A549 (cell line): ENCODE measurements around the gene CARD19. TPM values are rescaled to one million over a fixed set of nuclear protein-coding genes. Genes with fewer than 3 reads are reported as not detected.
"Not testable (repeated sequence)": the region's sequence is repeated elsewhere in the genome, so short reads cannot be mapped to it uniquely, and the experiment has no call there.

ENCODE experiments used
- ATAC-seq, 2 experiments: fragments of 200-7000 bp in 1 of 2; fragments of >200 bp in 1 of 2; cut with Nextera tagmentation in 1 of 2; cut with Tn5 transposase in 1 of 2; 3 replicates each; pipeline versions ENCODE4 v1.8.0 to v1.9.1; 2018 to 2020; ENCODE audit warnings: mild to moderate bottlenecking in 1 of 2, moderate library complexity in 1 of 2
- CTCF ChIA-PET: fragments of 300-600 bp; sonication (Branson Sonifier 250); formaldehyde crosslinking; extraction: SDS; loops from one replicate; lab custom pipeline; 2021; ENCODE audit warnings: antibody characterized with exemption, inconsistent platforms; lab: Yijun Ruan, JAX
- POLR2A ChIA-PET: fragments of 350-600 bp; formaldehyde crosslinking; extraction: SDS; loops from one replicate; lab custom pipeline; 2021; ENCODE audit warnings: antibody characterized with exemption, inconsistent platforms; lab: Yijun Ruan, JAX
- DNase-seq, 2 experiments: peaks; one replicate each; pipeline versions ENCODE4 v3.0.0 to v3.0.0-alpha.2; 2011 to 2016; ENCODE audit warnings: low read depth in 1 of 2, low spot score in 1 of 2
- FAIRE-seq: peaks from 2 replicates; lab custom pipeline; 2011; peaks lifted over from hg19 to GRCh38; lab: Jason Lieb, UNC
- H3K27ac ChIP-seq, 2 experiments: fragments of >200 bp; sonication (Bioruptor Twin); formaldehyde crosslinking; 3 replicates each; pipeline ENCODE4 v1.5.1; 2016 to 2017
- H3K4me1 ChIP-seq: fragments of >200 bp; sonication (Bioruptor Twin); formaldehyde crosslinking; 3 replicates; pipeline ENCODE4 v1.6.1; 2016
- H3K4me2 ChIP-seq: fragments of >200 bp; sonication (Bioruptor Twin); formaldehyde crosslinking; 3 replicates; pipeline ENCODE4 v1.6.1; 2016
- H3K4me3 ChIP-seq: fragments of >200 bp; sonication (Bioruptor Twin); formaldehyde crosslinking; 3 replicates; pipeline ENCODE4 v1.5.1; 2016
- H3K9me3 ChIP-seq: fragments of >200 bp; sonication (Bioruptor Twin); formaldehyde crosslinking; 3 replicates; pipeline ENCODE4 v1.6.1; 2016
- CEBPB ChIP-seq, 2 experiments: fragments of >200 bp in 1 of 2; sonication (Bioruptor Twin) in 1 of 2; formaldehyde crosslinking in 1 of 2; IDR thresholded peaks; 2 replicates each; pipeline ENCODE4 v1.6.1; 2012 to 2016
- CHD4 ChIP-seq: fragments of 200-600 bp; sonication (generic); IDR thresholded peaks from 2 replicates; pipeline ENCODE4 v1.6.1; 2016; ENCODE audit warnings: antibody characterized with exemption, mild to moderate bottlenecking, borderline replicate concordance
- E2F6 ChIP-seq: IDR thresholded peaks from 2 replicates; pipeline ENCODE4 v1.6.1; 2012; ENCODE audit warnings: low read depth, borderline replicate concordance
- EHMT2 ChIP-seq: fragments of 200-600 bp; sonication (generic); IDR thresholded peaks from 2 replicates; pipeline ENCODE4 v1.6.1; 2016; ENCODE audit warnings: antibody characterized with exemption, low read depth, mild to moderate bottlenecking, moderate library complexity
- EP300 ChIP-seq, 2 experiments: fragments of >200 bp; sonication (Bioruptor Twin); formaldehyde crosslinking; IDR thresholded peaks; 2 replicates in 1 of 2; 3 replicates in 1 of 2; pipeline ENCODE4 v1.6.1; 2016 to 2017
- HDAC2 ChIP-seq: fragments of 200-600 bp; sonication (generic); IDR thresholded peaks from 2 replicates; pipeline ENCODE4 v1.6.1; 2016
- HEYL ChIP-seq: fragments of 250-450 bp; sonication (Bioruptor Pico); IDR thresholded peaks from 2 replicates; pipeline ENCODE4 v1.8.0; 2021; ENCODE audit warnings: mild to moderate bottlenecking, moderate library complexity
- HOXA7 ChIP-seq: fragments of 250-450 bp; sonication (Bioruptor Pico); IDR thresholded peaks from 2 replicates; pipeline ENCODE4 v1.5.0; 2020; ENCODE audit warnings: mild to moderate bottlenecking, moderate library complexity
- HOXB13 ChIP-seq: fragments of 250-450 bp; sonication (Bioruptor Pico); IDR thresholded peaks from 2 replicates; pipeline ENCODE4 v1.5.0; 2020; ENCODE audit warnings: low read depth, mild to moderate bottlenecking, moderate library complexity
- HOXB5 ChIP-seq: fragments of 250-450 bp; sonication (Bioruptor Pico); IDR thresholded peaks from 2 replicates; pipeline ENCODE4 v1.5.0; 2020; ENCODE audit warnings: mild to moderate bottlenecking, moderate library complexity
- MYC ChIP-seq: IDR thresholded peaks from 2 replicates; pipeline ENCODE4 v1.6.1; 2012; ENCODE audit warnings: mild to moderate bottlenecking, inconsistent platforms, low read length, improper control_type of control experiment, borderline replicate concordance
- RAD21 ChIP-seq, 2 experiments: fragments of >200 bp in 1 of 2; sonication (Bioruptor Twin) in 1 of 2; formaldehyde crosslinking in 1 of 2; IDR thresholded peaks in 1 of 2; conservative IDR thresholded peaks in 1 of 2; 2 replicates in 1 of 2; 3 replicates in 1 of 2; pipeline ENCODE4 v1.6.1; 2012 to 2018; ENCODE audit warnings: inconsistent platforms in 1 of 2
- RNF2 ChIP-seq: fragments of 200-600 bp; sonication (generic); IDR thresholded peaks from 2 replicates; pipeline ENCODE4 v1.6.1; 2016; ENCODE audit warnings: low read depth, mild to moderate bottlenecking, antibody characterized with exemption, moderate library complexity, borderline replicate concordance
- SMC3 ChIP-seq: fragments of >200 bp; sonication (Bioruptor Twin); formaldehyde crosslinking; IDR thresholded peaks from 3 replicates; pipeline ENCODE4 v1.6.1; 2018; ENCODE audit warnings: inconsistent platforms
- TFCP2L1 ChIP-seq: fragments of 250-450 bp; sonication (Bioruptor Pico); IDR thresholded peaks from 2 replicates; pipeline ENCODE4 v1.5.0; 2021; ENCODE audit warnings: mild to moderate bottlenecking
- TP53 ChIP-seq: fragments of 250-450 bp; sonication (Bioruptor Pico); IDR thresholded peaks from 2 replicates; pipeline ENCODE4 v1.5.0; 2021; ENCODE audit warnings: mild to moderate bottlenecking, moderate library complexity
- ZNF302 ChIP-seq: fragments of 250-450 bp; sonication (Bioruptor Pico); IDR thresholded peaks from 2 replicates; pipeline ENCODE4 v1.9.0; 2021; ENCODE audit warnings: inconsistent platforms, mild to moderate bottlenecking, moderate library complexity
- ZSCAN20 ChIP-seq: fragments of 250-450 bp; sonication (Bioruptor Pico); IDR thresholded peaks from 2 replicates; pipeline ENCODE4 v1.8.0; 2022; ENCODE audit warnings: mild to moderate bottlenecking, moderate library complexity
- WGBS: methylation state at CpG from one replicate; pipeline ENCODE4 v1.1.6; 2017; ENCODE audit errors: missing lambda C conversion rate; 5-methylcytosine and 5-hydroxymethylcytosine counted together
- polyA plus RNA-seq, 4 experiments: library from polyadenylated mRNA; depleted of rRNA in 3 of 4; stranded (reverse); fragments of >200 nt; fragmentation: RNase III in 1 of 4; extraction: RNeasy Plus Mini Kit Qiagen cat#74134 plus additional on column Dnase treatment in 1 of 4; gene quantifications; 2 replicates in 3 of 4; 3 replicates in 1 of 4; pipeline ENCODE4 v1.2.3, GENCODE V29; 2011 to 2017
- TF ChIP-seq, protein P1 (sequence below): fragments of 150-350 bp; IDR thresholded peaks from 2 replicates; pipeline ENCODE4 v1.6.1; 2014; ENCODE audit warnings: low read depth, mild to moderate bottlenecking, low read length

The CARD19 gene
- polyA plus RNA-seq, 2 of the 4 experiments (the other 2 are of a cell fraction) = 27.6 to 30.3 TPM

DNA sequence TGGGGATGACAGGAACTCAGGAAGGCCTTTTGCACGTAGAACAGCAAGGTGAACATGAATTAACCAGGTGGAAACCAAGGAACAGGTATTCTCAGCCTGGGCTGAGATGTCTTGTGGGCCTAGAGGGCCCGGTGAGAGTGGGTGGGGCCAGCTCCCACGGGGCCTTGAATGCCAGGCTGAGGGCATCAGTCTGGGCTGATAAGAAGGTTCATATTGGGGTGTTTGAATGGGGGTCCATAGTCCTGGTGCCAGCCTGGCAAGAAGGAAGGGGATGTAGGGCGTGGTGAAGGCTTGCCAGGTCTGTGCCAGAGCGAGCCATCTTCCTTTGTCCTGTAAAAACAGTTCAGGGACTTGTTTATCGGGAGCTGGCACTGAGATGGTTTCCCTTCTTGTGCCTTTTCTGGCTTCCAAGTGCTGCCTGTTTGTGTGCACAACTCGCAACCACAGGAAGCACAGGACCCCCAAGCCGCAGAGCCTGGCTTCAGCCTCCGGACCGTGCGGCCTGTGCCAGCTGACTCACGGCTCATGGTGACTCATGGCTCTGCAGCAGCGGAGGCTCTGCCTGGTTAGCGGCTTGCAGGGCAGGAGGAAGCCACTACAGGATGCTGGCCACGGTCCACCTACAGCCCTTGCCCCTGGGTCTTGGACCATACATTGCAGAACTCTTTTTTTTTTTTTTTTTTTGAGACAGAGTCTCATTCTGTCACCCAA, 2.4 kb downstream of the CARD19 start (continued):
- no peak for TF ChIP-seq E2F6

DNA sequence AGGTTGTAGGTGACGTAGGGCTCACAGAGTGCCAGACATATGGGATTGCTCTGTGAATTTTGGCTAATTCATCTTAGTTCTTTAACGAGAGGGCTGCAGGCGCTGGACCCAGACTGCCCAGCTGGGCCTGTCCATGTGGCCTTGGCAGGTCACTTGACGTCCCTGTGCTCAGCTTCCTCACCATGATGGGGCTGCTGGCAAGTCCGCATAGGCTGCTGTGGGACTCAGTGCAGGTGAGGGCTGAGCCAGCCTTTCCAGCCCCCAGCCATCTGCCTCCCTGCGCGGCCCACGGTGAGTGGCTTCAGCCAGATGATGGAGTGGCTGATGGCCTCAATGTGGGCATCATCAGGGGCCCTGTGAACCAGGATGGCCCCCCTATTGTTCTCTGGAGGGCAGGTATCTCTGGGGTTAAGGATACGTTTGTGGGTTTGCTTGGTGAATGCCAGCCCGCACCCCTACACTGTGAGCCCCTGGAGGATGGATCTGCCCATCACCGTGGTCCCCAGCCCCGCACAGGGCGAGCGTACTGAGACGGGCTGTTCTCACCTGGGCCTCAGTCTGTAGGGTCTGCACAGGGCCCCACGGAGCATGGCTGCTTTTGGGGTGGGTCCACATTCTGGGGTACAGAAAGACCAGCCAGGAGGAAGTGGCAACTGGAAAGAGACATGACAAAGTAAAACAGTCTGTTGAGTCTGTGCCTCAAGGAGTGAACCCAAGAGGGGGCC, 3.7 kb downstream of the CARD19 start:
- POLR2A ChIA-PET = no interaction called here
- Histone ChIP-seq H3K4me2 (peak overlapping the region; percentile 95; the same call in 1 of the 3 replicates), H3K27ac (peak overlapping the region in 1 of 2 experiments; percentile 99; a peak in 4 of 6 replicates), H3K4me1 (peaks cover 30% of the 10 kb centered on the region), H3K9me3 (peaks cover 14% of the 10 kb centered on the region; the same call in 2 of the 3 replicates), H3K4me3 (no peak overlapping the region)
- ATAC-seq (no peak), DNase-seq (no peak), FAIRE-seq (no peak)
- TF ChIP-seq ZSCAN20 (CRISPR knock-in tag) (no peak), RNF2 (no peak), RAD21 (conservative IDR thresholded peaks at IDR 0.05 in 1 of 2, IDR thresholded peaks at IDR 0.05 in 1 of 2) (no peak), HDAC2 (no peak), TP53 (no peak), EP300 (IDR thresholded peaks at IDR 0.05) (no peak), HOXB13 (no peak), HEYL (CRISPR knock-in tag) (no peak)
- CTCF ChIA-PET = interaction anchor here (1.0 to 4.4 kb wide), 4 partner anchors 8 to 203 kb away, joined by 3 to 47 read pairs (median 4); no protein-coding TSS in a partner anchor
- WGBS = 95% methylated on average over 11 of the region's 16 CpGs

DNA sequence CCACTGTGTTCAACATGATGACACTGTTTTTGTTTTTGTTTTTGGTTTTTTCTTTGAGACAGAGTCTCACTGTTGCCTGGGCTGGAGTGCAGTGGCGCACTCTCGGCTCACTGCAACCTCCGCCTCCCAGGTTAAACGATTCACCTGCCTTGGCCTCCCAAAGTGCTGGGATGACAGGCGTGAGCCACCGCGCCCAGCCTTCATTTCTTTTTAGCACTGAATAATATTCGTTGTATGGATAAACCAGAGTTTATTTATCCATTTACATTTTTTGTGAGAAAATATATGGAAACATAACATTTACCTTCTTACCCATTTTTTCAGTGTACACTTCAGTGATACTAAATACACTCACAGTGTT, 4.2 kb downstream of the CARD19 start:
- WGBS = 95% methylated on average over 8 of the region's 8 CpGs
- CTCF ChIA-PET = interaction anchor here (4.4 kb wide), 1 partner anchor 8 kb away, joined by 47 read pairs; no protein-coding TSS in a partner anchor
- DNase-seq (no peak), ATAC-seq (no peak), FAIRE-seq (no peak)
- H3K9me3 ChIP-seq = peaks cover 15% of the 10 kb centered on the region; the same call in 2 of the 3 replicates
- H3K4me3 ChIP-seq = no peak overlapping the region
- no peak overlapping the region for H3K4me2 ChIP-seq
- no peak for TF ChIP-seq E2F6
- TF ChIP-seq CEBPB (IDR thresholded peaks at IDR 0.05) = no peak
- no peak for TF ChIP-seq SMC3
- no peak for TF ChIP-seq ZSCAN20 (CRISPR knock-in tag)
- TF ChIP-seq CHD4 = no peak
- no peak for TF ChIP-seq HOXB5
- no peak for TF ChIP-seq TFCP2L1 (CRISPR knock-in tag)
- TF ChIP-seq RAD21 (conservative IDR thresholded peaks at IDR 0.05 in 1 of 2, IDR thresholded peaks at IDR 0.05 in 1 of 2) = no peak
- TF ChIP-seq MYC = no peak
- TF ChIP-seq, protein P1, sequence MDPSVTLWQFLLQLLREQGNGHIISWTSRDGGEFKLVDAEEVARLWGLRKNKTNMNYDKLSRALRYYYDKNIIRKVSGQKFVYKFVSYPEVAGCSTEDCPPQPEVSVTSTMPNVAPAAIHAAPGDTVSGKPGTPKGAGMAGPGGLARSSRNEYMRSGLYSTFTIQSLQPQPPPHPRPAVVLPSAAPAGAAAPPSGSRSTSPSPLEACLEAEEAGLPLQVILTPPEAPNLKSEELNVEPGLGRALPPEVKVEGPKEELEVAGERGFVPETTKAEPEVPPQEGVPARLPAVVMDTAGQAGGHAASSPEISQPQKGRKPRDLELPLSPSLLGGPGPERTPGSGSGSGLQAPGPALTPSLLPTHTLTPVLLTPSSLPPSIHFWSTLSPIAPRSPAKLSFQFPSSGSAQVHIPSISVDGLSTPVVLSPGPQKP = no peak
- TF ChIP-seq HOXA7 (CRISPR knock-in tag) = no peak
- no peak for TF ChIP-seq RNF2
- no peak for TF ChIP-seq EHMT2
- no peak for TF ChIP-seq ZNF302 (CRISPR knock-in tag)
- peaks cover 25% of the 10 kb centered on the region for H3K4me1 ChIP-seq
- no peak overlapping the region for H3K27ac ChIP-seq
- POLR2A ChIA-PET = no interaction called here

DNA sequence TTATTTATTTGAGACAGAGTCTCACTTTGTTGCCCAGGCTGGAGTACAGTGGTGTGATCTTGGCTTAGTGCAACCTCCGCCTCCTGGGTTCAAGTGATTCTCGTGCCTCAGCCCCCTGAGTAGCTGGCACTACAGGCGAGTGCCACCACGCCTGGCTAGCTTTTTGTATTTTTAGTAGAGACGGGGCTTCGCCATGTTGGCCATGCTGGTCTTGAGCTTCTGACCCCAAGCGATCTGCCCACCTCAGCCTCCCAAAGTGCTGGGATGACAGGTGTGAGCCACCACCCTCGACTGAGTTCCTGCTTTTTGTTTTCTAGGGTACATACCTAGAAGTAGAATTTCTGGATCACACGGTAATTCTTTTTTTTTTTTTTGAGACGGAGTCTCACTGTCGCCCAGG, 5.1 kb downstream of the CARD19 start:
- ATAC-seq, H3K27ac ChIP-seq, POLR2A ChIA-PET, H3K4me3 ChIP-seq, DNase-seq, H3K4me2 ChIP-seq, FAIRE-seq: not testable (repeated sequence)
- WGBS = 89% methylated on average over 11 of the region's 11 CpGs
- H3K9me3 ChIP-seq = peaks cover 15% of the 10 kb centered on the region; the same call in 2 of the 3 replicates
- H3K4me1 ChIP-seq = peaks cover 25% of the 10 kb centered on the region
- CTCF ChIA-PET = interaction anchor here (1.1 kb wide), 1 partner anchor 98 kb away, joined by 3 read pairs; no protein-coding TSS in a partner anchor
